Measurements from ENCODE around the gene C14orf39. TPM values are rescaled to one million over a fixed set of nuclear protein-coding genes. Genes with fewer than 3 reads are reported as not detected.

Gene C14orf39
- total RNA-seq, 1 donor, result 0.18 TPM

DNA sequence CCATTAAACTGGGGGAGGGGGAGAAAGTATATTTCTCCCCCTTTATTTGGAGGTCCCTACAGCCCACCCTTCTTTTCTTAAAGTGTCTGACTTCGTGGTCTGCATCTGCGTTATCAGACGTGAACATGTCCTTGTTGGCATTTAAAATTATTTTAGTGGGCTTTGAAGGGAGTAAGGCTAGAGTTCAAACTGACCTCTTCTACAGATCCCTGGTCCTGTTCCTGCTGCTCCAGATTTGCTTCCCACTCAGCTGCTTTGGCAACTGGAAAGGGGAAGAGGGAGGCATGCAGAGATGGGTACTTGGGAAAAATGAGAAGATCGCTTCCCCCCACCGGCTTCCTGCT lies 22.5 kb upstream of the C14orf39 start:
- TF ChIP-seq, protein P1, sequence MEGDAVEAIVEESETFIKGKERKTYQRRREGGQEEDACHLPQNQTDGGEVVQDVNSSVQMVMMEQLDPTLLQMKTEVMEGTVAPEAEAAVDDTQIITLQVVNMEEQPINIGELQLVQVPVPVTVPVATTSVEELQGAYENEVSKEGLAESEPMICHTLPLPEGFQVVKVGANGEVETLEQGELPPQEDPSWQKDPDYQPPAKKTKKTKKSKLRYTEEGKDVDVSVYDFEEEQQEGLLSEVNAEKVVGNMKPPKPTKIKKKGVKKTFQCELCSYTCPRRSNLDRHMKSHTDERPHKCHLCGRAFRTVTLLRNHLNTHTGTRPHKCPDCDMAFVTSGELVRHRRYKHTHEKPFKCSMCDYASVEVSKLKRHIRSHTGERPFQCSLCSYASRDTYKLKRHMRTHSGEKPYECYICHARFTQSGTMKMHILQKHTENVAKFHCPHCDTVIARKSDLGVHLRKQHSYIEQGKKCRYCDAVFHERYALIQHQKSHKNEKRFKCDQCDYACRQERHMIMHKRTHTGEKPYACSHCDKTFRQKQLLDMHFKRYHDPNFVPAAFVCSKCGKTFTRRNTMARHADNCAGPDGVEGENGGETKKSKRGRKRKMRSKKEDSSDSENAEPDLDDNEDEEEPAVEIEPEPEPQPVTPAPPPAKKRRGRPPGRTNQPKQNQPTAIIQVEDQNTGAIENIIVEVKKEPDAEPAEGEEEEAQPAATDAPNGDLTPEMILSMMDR (IDR thresholded peaks at IDR 0.05; ENCODE audit: insufficient read depth, low read length), result no peak
- H3K4me3 ChIP-seq (ENCODE audit: low read depth, low read length), result no peak overlapping the region
- no peak for DNase-seq (ENCODE audit: low read depth)

DNA sequence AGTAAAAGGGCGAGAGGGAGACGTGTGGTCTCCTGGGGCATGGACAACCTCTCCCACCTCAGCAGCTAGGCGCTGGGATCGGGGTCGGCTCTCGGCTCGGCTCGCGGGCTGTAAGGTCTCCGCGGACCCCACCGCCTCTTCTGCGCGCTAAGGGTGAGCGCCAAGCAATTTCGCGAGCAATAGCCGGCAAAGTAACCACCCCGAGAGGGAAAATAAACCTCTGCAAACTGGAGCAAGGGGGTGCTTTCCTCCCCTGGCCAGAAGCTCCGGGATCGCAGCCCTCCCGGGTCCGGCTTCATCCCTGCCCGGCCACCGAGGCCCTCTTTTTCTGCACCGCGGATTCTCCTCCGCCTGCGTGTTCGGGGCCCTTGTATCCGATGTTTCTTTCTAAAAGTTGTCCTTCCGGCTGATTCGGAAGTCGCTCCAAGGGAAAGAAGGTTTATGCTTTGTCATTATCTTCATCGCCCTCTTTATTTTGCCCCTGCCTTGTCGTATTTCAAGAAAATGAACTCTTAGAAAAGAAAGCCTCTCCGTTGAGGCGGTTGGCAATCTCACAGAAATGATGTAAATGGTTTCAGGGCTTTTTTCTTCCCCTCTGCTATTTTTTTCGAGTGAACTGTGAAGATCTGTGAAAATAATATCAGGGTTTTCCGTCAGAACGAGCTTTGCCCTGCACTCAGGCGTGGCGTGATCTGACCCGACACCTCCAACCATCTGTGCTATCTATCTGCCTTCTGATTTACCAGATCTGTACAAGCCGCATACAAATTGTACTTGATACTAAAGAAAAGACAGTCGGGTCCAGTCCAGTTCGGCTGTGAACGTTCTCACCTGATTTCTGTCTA lies 21.3 kb upstream of the C14orf39 start:
- no peak overlapping the region for H3K4me3 ChIP-seq (ENCODE audit: low read depth, low read length)
- TF ChIP-seq, protein P1 (IDR thresholded peaks at IDR 0.05; ENCODE audit: insufficient read depth, low read length), result no peak
- no peak for DNase-seq (ENCODE audit: low read depth)

DNA sequence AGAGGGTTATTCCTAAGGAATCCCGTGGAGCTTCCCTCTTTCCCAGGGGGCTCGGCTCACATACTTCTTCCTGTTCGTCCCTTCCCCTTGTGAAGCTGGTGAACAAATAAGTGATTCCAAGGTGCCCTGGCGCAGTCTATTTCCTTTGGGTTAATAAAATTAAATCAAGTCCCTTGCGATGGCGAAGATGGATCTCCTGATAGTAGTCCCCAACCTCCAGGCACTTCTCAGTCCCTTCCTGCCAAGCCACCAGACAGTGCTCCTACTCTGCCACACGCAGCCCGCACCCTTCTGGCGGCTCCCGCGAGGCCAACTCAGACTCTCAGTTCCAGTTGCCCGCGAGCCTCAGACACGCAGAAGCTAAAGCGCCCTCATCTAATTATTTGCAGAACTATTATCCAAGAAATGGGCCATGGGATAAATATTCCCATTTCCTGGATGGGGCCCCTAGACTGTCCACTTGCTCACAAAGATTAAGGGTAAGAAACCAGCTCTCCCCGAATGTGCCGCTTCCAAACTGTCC lies 20.7 kb upstream of the C14orf39 start:
- DNase-seq (ENCODE audit: low read depth), result no peak
- TF ChIP-seq, protein P1 (IDR thresholded peaks at IDR 0.05; ENCODE audit: insufficient read depth, low read length), result no peak
- no peak overlapping the region for H3K4me3 ChIP-seq (ENCODE audit: low read depth, low read length)

DNA sequence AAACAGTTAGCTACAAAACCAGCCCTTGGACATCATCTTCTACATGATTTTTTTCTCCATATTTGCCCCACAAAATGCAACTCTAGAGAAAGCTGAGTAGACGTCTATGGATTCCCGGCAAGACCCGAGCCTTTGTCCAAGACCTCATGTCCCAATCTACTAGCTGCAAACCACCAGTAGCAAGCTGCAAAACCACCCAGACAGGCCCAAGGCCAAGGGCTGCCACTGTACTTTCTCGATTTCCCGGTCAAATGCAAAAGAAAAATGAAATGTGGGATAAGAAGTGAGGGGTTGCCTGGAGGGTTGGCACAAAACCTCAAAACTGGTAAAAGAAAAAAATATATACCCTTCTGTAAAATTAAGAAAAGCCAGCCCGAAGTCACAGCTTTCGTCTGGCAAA lies 20.1 kb upstream of the C14orf39 start:
- no peak overlapping the region for H3K4me3 ChIP-seq (ENCODE audit: low read depth, low read length)
- TF ChIP-seq, protein P1 (IDR thresholded peaks at IDR 0.05; ENCODE audit: insufficient read depth, low read length), result no peak
- DNase-seq (ENCODE audit: low read depth), result no peak

DNA sequence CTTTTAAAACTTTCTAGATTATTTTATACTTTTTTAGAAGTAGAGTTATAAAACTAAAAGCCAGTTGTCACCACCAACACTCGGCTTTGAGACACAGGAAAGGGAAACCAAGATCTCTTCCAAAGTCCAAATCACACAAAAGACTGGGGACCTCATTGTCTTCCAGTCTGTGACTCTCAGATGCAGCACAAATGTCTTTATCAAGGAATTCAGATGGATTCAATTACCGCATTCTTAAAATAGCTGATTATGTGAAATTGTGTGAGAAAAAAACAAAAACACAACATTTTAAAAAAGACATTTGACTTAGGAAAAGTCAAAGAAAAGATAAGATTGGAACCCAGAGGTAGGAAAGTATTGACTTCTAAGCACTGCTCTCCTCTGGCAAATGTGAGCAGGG lies 19.6 kb upstream of the C14orf39 start:
- no peak for DNase-seq (ENCODE audit: low read depth)
- no peak overlapping the region for H3K4me3 ChIP-seq (ENCODE audit: low read depth, low read length)
- TF ChIP-seq, protein P1 (IDR thresholded peaks at IDR 0.05; ENCODE audit: insufficient read depth, low read length), result no peak

DNA sequence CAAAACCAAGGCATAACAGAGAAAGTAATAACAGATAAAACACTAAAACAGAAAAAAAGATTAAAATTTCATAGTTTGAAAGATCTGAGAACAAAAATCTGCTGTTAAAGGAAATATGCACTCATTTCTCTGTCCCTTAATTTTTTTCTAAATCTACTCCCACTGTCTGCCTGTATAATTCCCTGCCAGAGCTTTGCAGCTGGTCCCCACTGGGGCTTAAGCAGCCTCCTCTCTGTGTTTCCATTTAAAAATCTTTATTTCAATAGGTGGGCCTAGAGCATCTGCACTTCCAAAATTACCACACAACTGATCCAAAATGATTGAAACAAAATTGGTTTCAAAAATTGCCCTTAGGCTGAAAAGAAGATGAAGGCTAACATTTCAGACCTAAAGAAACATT lies 16.7 kb upstream of the C14orf39 start:
- DNase-seq (ENCODE audit: low read depth), result no peak
- TF ChIP-seq, protein P1 (IDR thresholded peaks at IDR 0.05; ENCODE audit: insufficient read depth, low read length), result no peak
- no peak overlapping the region for H3K4me3 ChIP-seq (ENCODE audit: low read depth, low read length)
